WTC11 (cell line): ENCODE results near the gene CPXM1. TPM values are rescaled to one million over a fixed set of nuclear protein-coding genes. Genes with fewer than 3 reads are reported as not detected.

Experiments
- ATAC-seq: fragments of 200-7000 bp; cut with Tn5 transposase; 2 replicates; pipeline ENCODE4 v1.10.0; 2021; ENCODE audit warnings: mild to moderate bottlenecking, moderate library complexity
- CTCF ChIA-PET: fragments of 300-600 bp; sonication (Branson Sonifier 250); formaldehyde crosslinking; loops from one replicate; lab custom pipeline; 2021; ENCODE audit warnings: antibody characterized with exemption; lab: Charles Lee
- POLR2A ChIA-PET: fragments of 350-600 bp; sonication (Branson Sonifier 250); formaldehyde crosslinking; loops from one replicate; lab custom pipeline; 2021; ENCODE audit warnings: antibody characterized with exemption; lab: Charles Lee
- DNase-seq: peaks from one replicate; pipeline ENCODE4 v3.0.0; 2021; ENCODE audit warnings: low spot score
- H3K27ac Mint-ChIP-seq: 2 replicates; pipeline ENCODE4 v1.8.0; 2021; ENCODE audit warnings: mixed read lengths
- H3K27me3 Mint-ChIP-seq: 2 replicates; pipeline ENCODE4 v1.8.0; 2021; ENCODE audit warnings: low read depth, mild to moderate bottlenecking, moderate library complexity, mixed read lengths
- H3K36me3 Mint-ChIP-seq: 2 replicates; pipeline ENCODE4 v1.8.0; 2021; ENCODE audit warnings: mixed read lengths
- H3K4me1 Mint-ChIP-seq: 2 replicates; pipeline ENCODE4 v1.8.0; 2022; ENCODE audit warnings: mixed read lengths
- H3K4me3 Mint-ChIP-seq: 2 replicates; pipeline ENCODE4 v1.8.0; 2021; ENCODE audit warnings: mild to moderate bottlenecking, moderate library complexity, mixed read lengths
- H3K9me3 Mint-ChIP-seq: 2 replicates; pipeline ENCODE4 v1.8.0; 2021; ENCODE audit warnings: mixed read lengths
- CREM ChIP-seq: sonication (generic); formaldehyde crosslinking; IDR thresholded peaks from 2 replicates; pipeline ENCODE4 v1.8.1; 2022; ENCODE audit warnings: mild to moderate bottlenecking, missing genetic modification reagents, moderate library complexity
- ETV6 ChIP-seq: sonication (generic); formaldehyde crosslinking; IDR thresholded peaks from 2 replicates; pipeline ENCODE4 v1.8.1; 2022; ENCODE audit warnings: mild to moderate bottlenecking, missing genetic modification reagents
- GABPB1 ChIP-seq: sonication (generic); formaldehyde crosslinking; IDR thresholded peaks from 2 replicates; pipeline ENCODE4 v1.8.1; 2023; ENCODE audit warnings: mild to moderate bottlenecking, missing genetic modification reagents
- GTF2I ChIP-seq: fragments of 250-450 bp; sonication (Bioruptor Pico); conservative IDR thresholded peaks from 2 replicates; pipeline ENCODE4 v1.4.0; 2021; ENCODE audit warnings: mild to moderate bottlenecking
- NR1H2 ChIP-seq: sonication (generic); formaldehyde crosslinking; IDR thresholded peaks from 2 replicates; pipeline ENCODE4 v1.9.0; 2021; ENCODE audit warnings: mild to moderate bottlenecking, moderate library complexity, missing genetic modification reagents
- NR3C1 ChIP-seq: sonication (generic); formaldehyde crosslinking; conservative IDR thresholded peaks from 2 replicates; pipeline ENCODE4 v1.8.1; 2023; ENCODE audit warnings: low read depth, mild to moderate bottlenecking, missing genetic modification reagents
- SMAD4 ChIP-seq: sonication (generic); formaldehyde crosslinking; IDR thresholded peaks from 2 replicates; pipeline ENCODE4 v1.8.0; 2022; ENCODE audit warnings: mild to moderate bottlenecking, missing genetic modification reagents
- total RNA-seq: library from RNA; stranded (reverse); gene quantifications from 3 replicates; pipeline ENCODE4 v1.2.3, GENCODE V29; 2021
- TF ChIP-seq, protein P1 (sequence below): sonication (generic); formaldehyde crosslinking; IDR thresholded peaks from 2 replicates; pipeline ENCODE4 v1.8.0; 2022; ENCODE audit warnings: mild to moderate bottlenecking, missing genetic modification reagents
- TF ChIP-seq, protein P2 (sequence below): sonication (generic); formaldehyde crosslinking; IDR thresholded peaks from 2 replicates; pipeline ENCODE4 v1.8.1; 2022; ENCODE audit warnings: low read depth, missing genetic modification reagents, borderline replicate concordance
- TF ChIP-seq, protein P3 (sequence below): fragments of 250-450 bp; sonication (Bioruptor Pico); conservative IDR thresholded peaks from 2 replicates; pipeline ENCODE4 v1.9.0; 2021; ENCODE audit warnings: mild to moderate bottlenecking
- TF ChIP-seq, protein P4 (sequence below): sonication (generic); formaldehyde crosslinking; IDR thresholded peaks from 2 replicates; pipeline ENCODE4 v1.8.0; 2022; ENCODE audit warnings: mild to moderate bottlenecking, missing genetic modification reagents
- TF ChIP-seq, protein P5 (sequence below): sonication (generic); formaldehyde crosslinking; IDR thresholded peaks from 2 replicates; pipeline ENCODE4 v1.8.1; 2023; ENCODE audit warnings: mild to moderate bottlenecking, missing genetic modification reagents
- TF ChIP-seq, protein P6 (sequence below): sonication (generic); formaldehyde crosslinking; IDR thresholded peaks from 2 replicates; pipeline ENCODE4 v1.8.0; 2023; ENCODE audit warnings: mild to moderate bottlenecking, missing genetic modification reagents

The CPXM1 gene
- total RNA-seq, 1 experiment from 2014 or later: 51.2 TPM

DNA sequence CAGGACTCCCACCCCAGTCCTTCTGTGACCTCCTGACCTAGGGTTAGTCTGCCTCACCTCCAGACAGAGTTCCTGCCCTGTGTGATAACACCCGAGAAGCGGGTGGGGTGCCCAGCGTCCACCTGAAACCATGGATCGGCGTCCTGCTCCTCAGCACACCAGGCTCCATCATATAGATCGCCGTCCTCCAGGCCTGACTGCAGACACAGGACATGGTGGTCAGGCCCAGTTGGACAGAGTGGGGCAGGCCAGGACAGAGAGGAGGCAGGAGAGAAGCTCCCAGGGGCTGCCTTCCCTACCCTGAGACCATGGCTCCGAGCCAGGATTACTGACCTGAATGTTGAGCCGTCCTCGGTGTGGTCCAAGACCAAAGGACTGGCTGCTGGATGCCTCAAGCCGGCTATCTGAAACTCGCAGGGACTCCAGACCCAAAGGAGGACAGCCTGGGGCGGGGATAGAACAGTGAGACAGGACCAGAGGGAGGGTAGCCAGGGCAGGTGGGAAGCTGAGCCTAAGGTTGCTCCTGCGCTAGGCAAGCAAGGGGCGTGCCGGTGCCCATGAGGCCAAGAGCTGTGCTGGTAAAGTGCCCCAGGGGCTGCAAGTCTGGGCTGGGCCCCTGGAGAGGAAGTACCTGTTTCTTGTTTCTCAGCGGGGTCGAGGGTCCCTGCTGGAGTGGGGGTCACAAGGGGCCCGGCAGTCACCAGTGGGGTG is 2.2 kb downstream of the CPXM1 start:
- ChIA-PET CTCF (interaction anchor here (1.1 to 4.5 kb wide), 5 partner anchors 8 to 54 kb away, joined by 3 to 24 read pairs (median 5); no protein-coding TSS in a partner anchor), POLR2A (no interaction called here)
- Mint-ChIP-seq H3K4me1 (peaks cover 25% of the 10 kb centered on the region), H3K27me3 (peaks cover 32% of the 10 kb centered on the region), H3K36me3 (peaks cover 22% of the 10 kb centered on the region), H3K9me3 (no peaks in the 10 kb centered on the region), H3K4me3 (no peak overlapping the region), H3K27ac (no peak overlapping the region)
- DNase-seq (no peak), ATAC-seq (no peak)
- TF ChIP-seq NR1H2 (no peak), ETV6 (CRISPR knock-in tag) (no peak), CREM (CRISPR knock-in tag) (no peak), SMAD4 (CRISPR knock-in tag) (no peak), GABPB1 (CRISPR knock-in tag) (no peak), NR3C1 (CRISPR knock-in tag) (no peak), GTF2I (CRISPR knock-in tag) (no peak)
- TF ChIP-seq, protein P1, sequence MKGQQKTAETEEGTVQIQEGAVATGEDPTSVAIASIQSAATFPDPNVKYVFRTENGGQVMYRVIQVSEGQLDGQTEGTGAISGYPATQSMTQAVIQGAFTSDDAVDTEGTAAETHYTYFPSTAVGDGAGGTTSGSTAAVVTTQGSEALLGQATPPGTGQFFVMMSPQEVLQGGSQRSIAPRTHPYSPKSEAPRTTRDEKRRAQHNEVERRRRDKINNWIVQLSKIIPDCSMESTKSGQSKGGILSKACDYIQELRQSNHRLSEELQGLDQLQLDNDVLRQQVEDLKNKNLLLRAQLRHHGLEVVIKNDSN (CRISPR knock-in tag): no peak
- TF ChIP-seq, protein P2, sequence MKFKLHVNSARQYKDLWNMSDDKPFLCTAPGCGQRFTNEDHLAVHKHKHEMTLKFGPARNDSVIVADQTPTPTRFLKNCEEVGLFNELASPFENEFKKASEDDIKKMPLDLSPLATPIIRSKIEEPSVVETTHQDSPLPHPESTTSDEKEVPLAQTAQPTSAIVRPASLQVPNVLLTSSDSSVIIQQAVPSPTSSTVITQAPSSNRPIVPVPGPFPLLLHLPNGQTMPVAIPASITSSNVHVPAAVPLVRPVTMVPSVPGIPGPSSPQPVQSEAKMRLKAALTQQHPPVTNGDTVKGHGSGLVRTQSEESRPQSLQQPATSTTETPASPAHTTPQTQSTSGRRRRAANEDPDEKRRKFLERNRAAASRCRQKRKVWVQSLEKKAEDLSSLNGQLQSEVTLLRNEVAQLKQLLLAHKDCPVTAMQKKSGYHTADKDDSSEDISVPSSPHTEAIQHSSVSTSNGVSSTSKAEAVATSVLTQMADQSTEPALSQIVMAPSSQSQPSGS (CRISPR knock-in tag): no peak
- TF ChIP-seq, protein P3, sequence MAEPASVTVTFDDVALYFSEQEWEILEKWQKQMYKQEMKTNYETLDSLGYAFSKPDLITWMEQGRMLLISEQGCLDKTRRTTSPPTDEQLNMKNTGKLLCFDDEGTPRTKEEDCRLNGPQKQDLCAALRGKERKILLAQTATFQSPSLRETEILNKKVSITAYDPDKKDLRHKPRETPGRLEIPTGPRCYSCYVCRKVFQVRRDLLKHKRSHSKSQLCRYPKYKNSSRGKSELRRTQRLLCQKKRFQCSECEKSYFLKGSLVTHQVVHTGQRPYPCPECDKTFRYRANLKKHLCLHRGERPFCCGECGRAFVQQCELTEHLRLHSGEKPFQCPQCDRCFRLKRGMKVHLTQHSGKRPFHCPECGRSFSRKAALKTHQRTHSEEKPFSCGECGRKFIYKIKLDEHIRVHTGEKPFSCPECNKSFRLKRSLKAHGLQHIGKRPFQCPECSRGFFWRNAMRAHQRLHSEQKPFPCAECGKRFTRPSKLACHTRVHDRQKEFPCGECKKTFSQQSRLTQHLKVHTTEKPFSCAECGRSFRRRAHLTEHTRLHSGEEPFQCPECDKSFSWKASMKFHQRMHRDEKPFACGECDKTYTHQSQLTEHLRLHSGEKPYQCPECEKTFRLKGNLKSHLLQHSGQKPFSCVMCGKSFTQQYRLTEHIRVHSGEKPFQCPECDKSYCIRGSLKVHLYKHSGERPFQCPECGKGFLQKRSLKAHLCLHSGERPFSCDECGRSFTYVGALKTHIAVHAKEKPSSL: no peak
- TF ChIP-seq, protein P4, sequence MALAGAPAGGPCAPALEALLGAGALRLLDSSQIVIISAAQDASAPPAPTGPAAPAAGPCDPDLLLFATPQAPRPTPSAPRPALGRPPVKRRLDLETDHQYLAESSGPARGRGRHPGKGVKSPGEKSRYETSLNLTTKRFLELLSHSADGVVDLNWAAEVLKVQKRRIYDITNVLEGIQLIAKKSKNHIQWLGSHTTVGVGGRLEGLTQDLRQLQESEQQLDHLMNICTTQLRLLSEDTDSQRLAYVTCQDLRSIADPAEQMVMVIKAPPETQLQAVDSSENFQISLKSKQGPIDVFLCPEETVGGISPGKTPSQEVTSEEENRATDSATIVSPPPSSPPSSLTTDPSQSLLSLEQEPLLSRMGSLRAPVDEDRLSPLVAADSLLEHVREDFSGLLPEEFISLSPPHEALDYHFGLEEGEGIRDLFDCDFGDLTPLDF (CRISPR knock-in tag): no peak
- TF ChIP-seq, protein P5, sequence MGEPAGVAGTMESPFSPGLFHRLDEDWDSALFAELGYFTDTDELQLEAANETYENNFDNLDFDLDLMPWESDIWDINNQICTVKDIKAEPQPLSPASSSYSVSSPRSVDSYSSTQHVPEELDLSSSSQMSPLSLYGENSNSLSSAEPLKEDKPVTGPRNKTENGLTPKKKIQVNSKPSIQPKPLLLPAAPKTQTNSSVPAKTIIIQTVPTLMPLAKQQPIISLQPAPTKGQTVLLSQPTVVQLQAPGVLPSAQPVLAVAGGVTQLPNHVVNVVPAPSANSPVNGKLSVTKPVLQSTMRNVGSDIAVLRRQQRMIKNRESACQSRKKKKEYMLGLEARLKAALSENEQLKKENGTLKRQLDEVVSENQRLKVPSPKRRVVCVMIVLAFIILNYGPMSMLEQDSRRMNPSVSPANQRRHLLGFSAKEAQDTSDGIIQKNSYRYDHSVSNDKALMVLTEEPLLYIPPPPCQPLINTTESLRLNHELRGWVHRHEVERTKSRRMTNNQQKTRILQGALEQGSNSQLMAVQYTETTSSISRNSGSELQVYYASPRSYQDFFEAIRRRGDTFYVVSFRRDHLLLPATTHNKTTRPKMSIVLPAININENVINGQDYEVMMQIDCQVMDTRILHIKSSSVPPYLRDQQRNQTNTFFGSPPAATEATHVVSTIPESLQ (CRISPR knock-in tag): no peak
- TF ChIP-seq, protein P6, sequence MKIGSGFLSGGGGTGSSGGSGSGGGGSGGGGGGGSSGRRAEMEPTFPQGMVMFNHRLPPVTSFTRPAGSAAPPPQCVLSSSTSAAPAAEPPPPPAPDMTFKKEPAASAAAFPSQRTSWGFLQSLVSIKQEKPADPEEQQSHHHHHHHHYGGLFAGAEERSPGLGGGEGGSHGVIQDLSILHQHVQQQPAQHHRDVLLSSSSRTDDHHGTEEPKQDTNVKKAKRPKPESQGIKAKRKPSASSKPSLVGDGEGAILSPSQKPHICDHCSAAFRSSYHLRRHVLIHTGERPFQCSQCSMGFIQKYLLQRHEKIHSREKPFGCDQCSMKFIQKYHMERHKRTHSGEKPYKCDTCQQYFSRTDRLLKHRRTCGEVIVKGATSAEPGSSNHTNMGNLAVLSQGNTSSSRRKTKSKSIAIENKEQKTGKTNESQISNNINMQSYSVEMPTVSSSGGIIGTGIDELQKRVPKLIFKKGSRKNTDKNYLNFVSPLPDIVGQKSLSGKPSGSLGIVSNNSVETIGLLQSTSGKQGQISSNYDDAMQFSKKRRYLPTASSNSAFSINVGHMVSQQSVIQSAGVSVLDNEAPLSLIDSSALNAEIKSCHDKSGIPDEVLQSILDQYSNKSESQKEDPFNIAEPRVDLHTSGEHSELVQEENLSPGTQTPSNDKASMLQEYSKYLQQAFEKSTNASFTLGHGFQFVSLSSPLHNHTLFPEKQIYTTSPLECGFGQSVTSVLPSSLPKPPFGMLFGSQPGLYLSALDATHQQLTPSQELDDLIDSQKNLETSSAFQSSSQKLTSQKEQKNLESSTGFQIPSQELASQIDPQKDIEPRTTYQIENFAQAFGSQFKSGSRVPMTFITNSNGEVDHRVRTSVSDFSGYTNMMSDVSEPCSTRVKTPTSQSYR (CRISPR knock-in tag): no peak
